ENCODE data around the gene AOPEP.

The AOPEP gene

DNA sequence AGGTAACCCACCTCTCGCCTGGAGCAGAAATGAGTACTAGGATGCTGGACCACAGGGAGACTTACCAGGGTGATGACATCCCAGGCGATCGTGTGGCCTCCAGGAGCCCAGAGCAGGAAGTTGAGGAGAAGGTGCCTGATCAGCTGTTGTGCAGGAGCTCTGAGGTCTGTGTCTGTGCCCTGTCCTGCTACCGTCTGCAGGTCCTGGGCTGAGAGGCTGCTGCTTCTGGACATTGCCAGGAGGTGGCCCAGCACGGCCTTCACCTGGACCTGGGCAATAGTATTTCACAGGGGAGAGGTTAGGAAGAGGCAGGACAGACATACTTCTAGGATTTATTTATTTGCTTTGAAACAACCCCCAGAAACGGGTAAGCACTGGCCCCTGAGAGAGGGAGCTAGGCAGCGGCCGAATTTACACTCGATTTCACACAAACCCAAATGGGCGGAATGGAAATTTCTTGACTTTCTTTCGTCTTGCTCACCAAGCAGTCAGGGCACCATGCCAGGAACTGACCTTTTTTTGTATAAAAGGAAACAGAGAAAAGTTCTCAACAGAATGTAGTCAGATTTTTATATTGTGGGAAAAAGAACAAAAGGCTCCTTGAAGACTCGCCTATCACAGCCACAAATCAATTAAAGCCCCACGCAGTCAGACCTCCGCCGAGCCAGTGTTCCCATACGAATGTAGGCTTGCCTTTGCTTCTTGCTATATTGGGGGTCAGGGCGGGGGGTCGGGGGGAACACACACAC, 380.7 kb downstream of the AOPEP start:
- peak; percentile 70 to 79 for DNase-seq

DNA sequence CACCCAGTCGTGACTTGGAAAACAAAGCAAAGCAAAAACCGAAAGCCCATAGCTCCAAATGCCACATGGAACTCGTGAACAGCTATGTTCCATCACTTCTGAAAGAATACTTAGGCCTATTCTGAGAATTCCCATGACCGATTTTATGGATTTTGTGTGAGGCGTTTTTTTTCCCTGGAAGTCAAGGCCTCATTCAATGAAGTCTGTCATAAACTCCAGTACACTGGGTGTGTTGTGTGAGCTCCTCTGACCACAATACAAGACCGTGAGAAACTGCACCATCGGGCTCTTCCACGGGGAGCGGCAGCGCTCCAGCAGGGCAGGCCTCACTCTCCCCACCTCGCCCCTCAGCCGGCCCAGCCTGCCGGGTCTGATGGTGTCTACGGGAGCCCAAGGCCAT, 381.5 kb downstream of the AOPEP start:
- intact Hi-C loops (cut with DNase I; ENCODE audit: low total_unique reads): no loop called here
- TF ChIP-seq, protein P1, sequence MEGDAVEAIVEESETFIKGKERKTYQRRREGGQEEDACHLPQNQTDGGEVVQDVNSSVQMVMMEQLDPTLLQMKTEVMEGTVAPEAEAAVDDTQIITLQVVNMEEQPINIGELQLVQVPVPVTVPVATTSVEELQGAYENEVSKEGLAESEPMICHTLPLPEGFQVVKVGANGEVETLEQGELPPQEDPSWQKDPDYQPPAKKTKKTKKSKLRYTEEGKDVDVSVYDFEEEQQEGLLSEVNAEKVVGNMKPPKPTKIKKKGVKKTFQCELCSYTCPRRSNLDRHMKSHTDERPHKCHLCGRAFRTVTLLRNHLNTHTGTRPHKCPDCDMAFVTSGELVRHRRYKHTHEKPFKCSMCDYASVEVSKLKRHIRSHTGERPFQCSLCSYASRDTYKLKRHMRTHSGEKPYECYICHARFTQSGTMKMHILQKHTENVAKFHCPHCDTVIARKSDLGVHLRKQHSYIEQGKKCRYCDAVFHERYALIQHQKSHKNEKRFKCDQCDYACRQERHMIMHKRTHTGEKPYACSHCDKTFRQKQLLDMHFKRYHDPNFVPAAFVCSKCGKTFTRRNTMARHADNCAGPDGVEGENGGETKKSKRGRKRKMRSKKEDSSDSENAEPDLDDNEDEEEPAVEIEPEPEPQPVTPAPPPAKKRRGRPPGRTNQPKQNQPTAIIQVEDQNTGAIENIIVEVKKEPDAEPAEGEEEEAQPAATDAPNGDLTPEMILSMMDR (IDR thresholded peaks at IDR 0.05): no peak
- H3K36me3 ChIP-seq: peaks cover 32 to 66% (median 41%) of the 10 kb centered on the region in 3 donors
- peaks cover 0 to 62% (median 41%) of the 10 kb centered on the region in 4 donors for H3K4me1 ChIP-seq
- H3K27me3 ChIP-seq: no peaks in the 10 kb centered on the region
- H3K4me3 ChIP-seq: no peak overlapping the region
- H3K9me3 ChIP-seq: no peaks in the 10 kb centered on the region
- H3K27ac ChIP-seq: peak overlapping the region; percentile 47 to 93
- DNase-seq: peak in 1 of 2 donors; percentile 60

More for the DNA sequence above, 380.7 kb downstream of the AOPEP start:
- TF ChIP-seq, protein P1 (IDR thresholded peaks at IDR 0.05): no peak
- Histone ChIP-seq H3K4me3 (no peak overlapping the region), H3K27ac (peak overlapping the region; percentile 47 to 93), H3K36me3 (peaks cover 27 to 62% (median 33%) of the 10 kb centered on the region in 3 donors), H3K9me3 (no peaks in the 10 kb centered on the region), H3K4me1 (peaks cover 0 to 70% (median 44%) of the 10 kb centered on the region in 4 donors), H3K27me3 (no peaks in the 10 kb centered on the region)
- intact Hi-C loops (cut with DNase I; ENCODE audit: low total_unique reads): no loop called here

DNA sequence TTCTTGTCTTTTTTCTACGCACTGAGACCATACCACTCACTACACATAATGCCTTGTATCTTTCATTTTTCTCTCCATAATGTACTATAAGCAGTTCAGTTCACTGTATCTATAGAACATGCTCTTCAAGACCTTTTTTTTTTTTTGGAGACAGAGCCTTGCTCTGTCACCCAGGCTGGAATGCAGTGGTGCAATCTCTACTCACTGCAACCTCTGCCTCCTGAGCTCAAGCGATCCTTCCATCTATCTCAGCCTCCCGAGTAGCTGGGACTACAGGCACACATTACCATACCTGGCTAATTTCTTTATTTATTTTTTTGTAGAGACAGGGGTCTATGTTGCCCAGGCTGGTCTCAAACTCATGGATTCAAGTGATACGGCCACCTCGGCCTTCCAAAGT, 382.3 kb downstream of the AOPEP start:
- DNase-seq: peak in 1 of 2 donors; percentile 7

DNA sequence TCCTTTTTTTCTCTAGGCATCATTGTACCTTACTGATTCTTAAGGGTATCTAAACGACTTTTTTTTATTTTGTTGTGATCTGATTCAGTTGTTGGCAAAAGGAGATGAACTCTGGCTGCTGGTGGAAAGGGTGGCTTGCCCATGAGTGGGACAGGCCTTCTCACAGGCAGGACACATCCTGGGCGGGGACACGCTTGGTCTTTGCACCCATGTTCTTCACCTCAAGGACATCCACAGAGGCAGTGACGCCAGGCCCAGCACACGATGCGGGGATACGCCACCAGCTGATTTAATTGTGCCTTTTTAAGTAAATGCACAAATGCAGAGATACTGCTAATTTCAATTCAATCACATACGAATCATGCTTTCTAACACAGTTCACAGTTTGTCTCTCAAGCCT, 383.0 kb downstream of the AOPEP start:
- H3K27ac ChIP-seq: peak overlapping the region; percentile 3 to 14
- H3K9me3 ChIP-seq: no peaks in the 10 kb centered on the region
- H3K4me3 ChIP-seq: no peak overlapping the region
- intact Hi-C loops (cut with DNase I; ENCODE audit: low total_unique reads): no loop called here
- H3K4me1 ChIP-seq: peaks cover 0 to 48% (median 28%) of the 10 kb centered on the region in 4 donors
- H3K27me3 ChIP-seq: no peaks in the 10 kb centered on the region
- H3K36me3 ChIP-seq: peaks cover 32 to 71% (median 46%) of the 10 kb centered on the region in 3 donors
- TF ChIP-seq, protein P1 (IDR thresholded peaks at IDR 0.05): no peak
- peak in 1 of 2 donors; percentile 41 for DNase-seq

More for the DNA sequence above, 382.3 kb downstream of the AOPEP start:
- Histone ChIP-seq H3K27ac (peak overlapping the region; percentile 3 to 93), H3K4me3 (no peak overlapping the region), H3K9me3 (no peaks in the 10 kb centered on the region), H3K36me3 (peaks cover 32 to 65% (median 46%) of the 10 kb centered on the region in 3 donors), H3K27me3 (no peaks in the 10 kb centered on the region), H3K4me1 (peaks cover 0 to 54% (median 33%) of the 10 kb centered on the region in 4 donors)
- TF ChIP-seq, protein P1 (IDR thresholded peaks at IDR 0.05): no peak
- intact Hi-C loops (cut with DNase I; ENCODE audit: low total_unique reads): no loop called here

DNA sequence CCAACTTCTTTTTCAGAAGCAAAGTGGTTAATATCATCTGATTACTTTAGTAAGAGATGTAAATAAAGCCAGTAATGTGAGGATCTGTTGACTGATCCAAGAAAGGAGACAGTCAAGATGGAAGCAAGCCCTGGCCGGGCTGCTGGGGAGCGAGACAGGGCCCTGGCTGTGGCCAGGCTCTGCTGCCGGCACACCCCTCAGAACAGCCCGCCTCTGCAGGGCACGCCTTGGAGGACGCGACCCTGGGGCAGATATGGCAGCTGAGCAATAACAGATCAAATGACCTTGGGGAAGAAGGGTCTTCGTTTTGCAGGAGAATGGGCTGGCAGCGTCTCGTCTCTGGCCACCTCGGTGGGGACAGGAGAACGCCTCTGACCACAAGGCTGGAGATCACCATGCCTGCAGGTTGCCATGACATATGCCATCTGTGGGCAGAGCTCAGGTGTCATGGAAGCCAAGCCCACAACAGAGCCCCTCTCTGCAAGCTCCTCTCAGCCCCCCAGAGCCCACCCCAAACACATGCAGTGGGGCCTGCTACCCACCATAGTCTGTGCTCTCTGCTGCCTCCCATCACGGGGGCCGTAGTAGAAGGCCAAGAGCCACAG, 384.5 kb downstream of the AOPEP start:
- no peak overlapping the region for H3K27ac ChIP-seq
- intact Hi-C loops (cut with DNase I; ENCODE audit: low total_unique reads): no loop called here
- H3K9me3 ChIP-seq: no peaks in the 10 kb centered on the region
- no peak overlapping the region for H3K4me3 ChIP-seq
- no peaks in the 10 kb centered on the region for H3K27me3 ChIP-seq
- TF ChIP-seq, protein P1 (IDR thresholded peaks at IDR 0.05): no peak
- peaks cover 0 to 35% (median 22%) of the 10 kb centered on the region in 4 donors for H3K4me1 ChIP-seq
- peaks cover 32 to 66% (median 46%) of the 10 kb centered on the region in 3 donors for H3K36me3 ChIP-seq
- DNase-seq: peak in 1 of 2 donors; percentile 53

Measured in tibial artery (tissue), 4 donors.